ENCODE data around the gene KCNN3.

KCNN3 gene

GRCh38 chr1:154849645-154850131 is 20.4 kb downstream of the KCNN3 start:
- Histone ChIP-seq H3K79me2 (no peaks in the 10 kb centered on the region), H3K9ac (no peak overlapping the region), H3K4me1 (no peaks in the 10 kb centered on the region), H3K36me3 (ENCODE audit: control insufficient read depth, insufficient read depth, low read length) (no peaks in the 10 kb centered on the region), H2AFZ (no peak overlapping the region), H3K4me2 (ENCODE audit: low read length) (no peak overlapping the region), H3K27me3 (ENCODE audit: control insufficient read depth, insufficient read depth, low read length) (no peaks in the 10 kb centered on the region), H3K9me3 (ENCODE audit: control insufficient read depth, low read length) (no peaks in the 10 kb centered on the region), H3K4me3 (ENCODE audit: low read depth, low read length) (no peak overlapping the region), H3K27ac (no peak overlapping the region)
- TF ChIP-seq CTCF (IDR thresholded peaks at IDR 0.05) = no peak

GRCh38 chr1:154848983-154849382 is 21.1 kb downstream of the KCNN3 start:
- H2AFZ ChIP-seq = no peak overlapping the region
- TF ChIP-seq CTCF (IDR thresholded peaks at IDR 0.05) = no peak

GRCh38 chr1:154847891-154848290 is 22.2 kb downstream of the KCNN3 start:
- no peaks in the 10 kb centered on the region for H3K9me3 ChIP-seq (ENCODE audit: control insufficient read depth, low read length)
- no peaks in the 10 kb centered on the region for H3K36me3 ChIP-seq (ENCODE audit: control insufficient read depth, insufficient read depth, low read length)
- H3K79me2 ChIP-seq = no peaks in the 10 kb centered on the region
- no peak overlapping the region for H3K9ac ChIP-seq
- no peak overlapping the region for H3K27ac ChIP-seq
- no peak overlapping the region for H3K4me2 ChIP-seq (ENCODE audit: low read length)
- no peak overlapping the region for H3K4me3 ChIP-seq (ENCODE audit: low read depth, low read length)
- no peaks in the 10 kb centered on the region for H3K4me1 ChIP-seq
- H3K27me3 ChIP-seq (ENCODE audit: control insufficient read depth, insufficient read depth, low read length) = no peaks in the 10 kb centered on the region
- H2AFZ ChIP-seq = no peak overlapping the region
- no peak for TF ChIP-seq CTCF (IDR thresholded peaks at IDR 0.05)

More at GRCh38 chr1:154848983-154849382, 21.1 kb downstream of the KCNN3 start:
- no peaks in the 10 kb centered on the region for H3K36me3 ChIP-seq (ENCODE audit: control insufficient read depth, insufficient read depth, low read length)
- H3K27ac ChIP-seq = no peak overlapping the region
- H3K9me3 ChIP-seq (ENCODE audit: control insufficient read depth, low read length) = no peaks in the 10 kb centered on the region
- H3K27me3 ChIP-seq (ENCODE audit: control insufficient read depth, insufficient read depth, low read length) = no peaks in the 10 kb centered on the region
- H3K4me1 ChIP-seq = no peaks in the 10 kb centered on the region
- H3K79me2 ChIP-seq = no peaks in the 10 kb centered on the region
- no peak overlapping the region for H3K4me2 ChIP-seq (ENCODE audit: low read length)
- H3K4me3 ChIP-seq (ENCODE audit: low read depth, low read length) = no peak overlapping the region
- H3K9ac ChIP-seq = no peak overlapping the region

GRCh38 chr1:154846565-154847442 is 23.3 kb downstream of the KCNN3 start:
- no peaks in the 10 kb centered on the region for H3K9me3 ChIP-seq (ENCODE audit: control insufficient read depth, low read length)
- no peaks in the 10 kb centered on the region for H3K36me3 ChIP-seq (ENCODE audit: control insufficient read depth, insufficient read depth, low read length)
- H3K27me3 ChIP-seq (ENCODE audit: control insufficient read depth, insufficient read depth, low read length) = no peaks in the 10 kb centered on the region
- no peaks in the 10 kb centered on the region for H3K4me1 ChIP-seq
- H3K27ac ChIP-seq = no peak overlapping the region
- no peak overlapping the region for H3K4me2 ChIP-seq (ENCODE audit: low read length)
- no peaks in the 10 kb centered on the region for H3K79me2 ChIP-seq
- TF ChIP-seq CTCF (IDR thresholded peaks at IDR 0.05) = no peak
- H2AFZ ChIP-seq = no peak overlapping the region
- no peak overlapping the region for H3K4me3 ChIP-seq (ENCODE audit: low read depth, low read length)
- H3K9ac ChIP-seq = no peak overlapping the region
